GM12874 (cell line): ENCODE results near the gene SPATA6.

Experiments used
- CTCF ChIP-seq: IDR thresholded peaks from 2 replicates; pipeline ENCODE4 v1.5.1; 2011; ENCODE audit warnings: low read depth, mild to moderate bottlenecking, control low read depth, low read length, moderate library complexity; ENCODE audit not compliant: insufficient read depth

Gene SPATA6

GRCh38 chr1:48470481-48470855 is 1.5 kb downstream of the SPATA6 start:
- no peak for TF ChIP-seq CTCF

GRCh38 chr1:48469616-48470480 is 2.2 kb downstream of the SPATA6 start:
- TF ChIP-seq CTCF = no peak

GRCh38 chr1:48466594-48466993 is 5.4 kb downstream of the SPATA6 start:
- TF ChIP-seq CTCF = no peak

GRCh38 chr1:48462716-48463302 is 9.2 kb downstream of the SPATA6 start:
- TF ChIP-seq CTCF = no peak

GRCh38 chr1:48450505-48450904 is 21.5 kb downstream of the SPATA6 start:
- TF ChIP-seq CTCF = no peak

GRCh38 chr1:48448932-48449331 is 23.1 kb downstream of the SPATA6 start:
- TF ChIP-seq CTCF = no peak

GRCh38 chr1:48442864-48443619 is 29.0 kb downstream of the SPATA6 start:
- TF ChIP-seq CTCF = no peak
